LHCN-M2 (cell line): ENCODE results near the gene SNORC. TPM values are rescaled to one million over a fixed set of nuclear protein-coding genes. Genes with fewer than 3 reads are reported as not detected.
A peak's percentile ranks its signal among the peaks of the same experiment; 100 is the strongest.
"Not testable (repeated sequence)": the region's sequence is repeated elsewhere in the genome, so short reads cannot be mapped to it uniquely, and the experiment has no call there.

ENCODE experiments used
- DNase-seq: peaks from one replicate; pipeline ENCODE4 v3.0.0-alpha.2; 2012; ENCODE audit warnings: low read depth
- polyA plus RNA-seq: library from polyadenylated mRNA; unstranded; fragments of >200 nt; gene quantifications from one replicate; pipeline ENCODE4 v1.2.1, GENCODE V29; 2012; ENCODE audit warnings: missing spikeins
- total RNA-seq: library from RNA; depleted of rRNA; stranded (reverse); fragments of >200 nt; gene quantifications from 2 replicates; pipeline ENCODE4 v1.2.3, GENCODE V29; 2014; rRNA removed

Gene SNORC
- total RNA-seq, result 0.32 and 0.52 TPM in 2 replicates
- 0.57 TPM for polyA plus RNA-seq

DNA sequence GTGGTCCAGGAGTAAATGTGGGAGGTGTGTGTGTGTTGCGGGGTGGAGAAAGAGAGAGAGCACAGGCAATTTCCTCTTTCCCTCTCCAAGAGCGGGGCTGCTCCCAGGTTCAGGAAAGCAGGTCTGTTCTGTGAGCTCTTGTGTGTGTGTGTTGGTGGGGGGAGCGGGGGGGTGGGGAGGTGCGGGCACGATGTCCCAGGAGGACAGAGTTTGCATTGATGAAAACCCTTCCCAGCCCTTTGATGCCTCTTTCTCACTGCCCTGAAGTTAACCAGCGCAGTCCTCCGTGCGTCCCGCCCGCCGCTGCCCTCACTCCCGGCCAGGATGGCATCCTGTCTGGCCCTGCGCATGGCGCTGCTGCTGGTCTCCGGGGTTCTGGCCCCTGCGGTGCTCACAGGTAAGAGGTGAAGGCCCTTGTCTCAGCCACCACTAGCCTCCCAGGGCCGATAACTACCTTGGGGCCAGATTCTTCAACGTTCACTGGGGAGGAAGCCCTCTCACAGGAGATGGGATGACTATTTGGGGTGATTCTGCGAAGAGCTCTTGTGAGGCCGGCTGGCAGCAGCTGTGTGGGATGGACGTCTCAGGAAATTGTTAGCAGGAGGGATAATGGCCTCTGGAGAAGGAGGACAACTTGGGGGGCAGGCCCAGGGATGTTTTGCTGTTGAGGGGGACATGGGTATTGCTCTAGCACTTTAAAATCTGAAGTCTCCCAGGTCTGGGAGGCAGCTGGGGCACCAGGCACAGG is at the start of gene SNORC:
Gene SNORC, plus strand, starts transcription at position 247 of the 748 bp plus-strand sequence. Its CDS starts 78 bp downstream, at position 325.
- no peak for DNase-seq

DNA sequence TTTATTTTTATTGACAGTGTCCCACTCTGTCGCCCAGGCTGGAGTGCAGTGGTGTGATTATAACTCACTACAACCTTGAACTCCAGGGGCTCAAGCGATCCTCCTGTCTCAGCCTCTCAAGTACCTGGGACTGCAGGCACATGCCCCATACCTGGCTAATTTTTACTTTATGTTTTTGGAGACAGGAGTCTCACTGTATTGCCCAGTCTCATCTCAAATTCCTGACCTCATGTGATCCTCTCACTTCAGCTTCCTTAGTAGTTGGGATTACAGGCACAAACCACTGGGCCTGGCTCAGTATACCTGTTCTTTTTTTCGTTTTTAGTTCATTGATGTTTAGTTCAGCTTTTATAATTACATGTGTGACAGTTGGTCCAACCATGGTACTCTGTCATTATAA is 40.1 kb upstream of the SNORC start:
- DNase-seq, result no peak

- no peak for DNase-seq
Measured at GRCh38 chr2:232831496-232831895, 38.6 kb upstream of the SNORC start.

DNA sequence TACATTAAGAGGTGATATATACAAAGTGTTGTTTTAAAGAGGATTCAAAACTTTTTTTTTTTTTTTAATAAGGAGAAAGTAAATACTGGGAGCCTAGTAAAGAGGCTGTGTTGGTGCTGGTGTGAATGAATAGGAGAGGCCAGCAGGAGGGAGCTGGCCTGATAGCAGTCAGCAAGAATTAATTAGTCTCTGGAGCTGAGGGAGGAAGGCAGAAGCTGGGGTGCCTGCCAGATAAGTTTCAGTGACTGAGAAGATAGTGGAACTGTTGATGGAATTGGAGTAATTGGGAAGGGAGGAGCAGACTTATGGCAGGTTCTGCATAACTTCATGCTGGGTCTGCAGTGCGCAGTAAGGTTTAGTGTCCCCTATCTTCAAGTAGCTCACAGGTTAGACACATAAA is 36.2 kb upstream of the SNORC start:
- DNase-seq, result no peak

DNA sequence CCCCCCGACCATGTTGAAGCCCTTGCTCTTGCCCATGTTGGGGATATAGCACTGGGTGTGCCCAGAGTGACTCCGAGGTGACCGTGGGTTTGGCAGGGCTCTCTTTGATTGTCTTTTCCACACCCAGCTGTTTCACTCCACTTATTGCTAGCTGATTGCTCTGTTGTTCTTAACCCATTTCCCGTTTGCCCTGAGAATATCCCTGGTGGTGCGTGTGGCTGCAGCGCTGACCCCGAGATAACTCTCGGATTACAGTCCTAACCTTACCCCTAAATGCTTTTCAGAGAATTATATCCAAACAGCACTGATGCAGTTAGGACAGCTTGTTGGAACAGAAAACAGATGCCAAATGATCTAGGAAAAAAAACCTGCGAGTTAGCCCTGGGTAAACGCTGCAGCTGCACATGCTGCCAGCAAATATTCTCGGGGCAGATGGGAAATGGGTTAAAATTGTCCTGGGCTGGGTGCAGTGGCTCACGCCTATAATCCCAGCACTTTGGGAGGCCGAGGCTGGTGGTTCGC is 34.3 kb upstream of the SNORC start:
- DNase-seq, result peak; percentile 34

GRCh38 chr2:232836934-232837333 is 33.1 kb upstream of the SNORC start:
- no peak for DNase-seq

DNA sequence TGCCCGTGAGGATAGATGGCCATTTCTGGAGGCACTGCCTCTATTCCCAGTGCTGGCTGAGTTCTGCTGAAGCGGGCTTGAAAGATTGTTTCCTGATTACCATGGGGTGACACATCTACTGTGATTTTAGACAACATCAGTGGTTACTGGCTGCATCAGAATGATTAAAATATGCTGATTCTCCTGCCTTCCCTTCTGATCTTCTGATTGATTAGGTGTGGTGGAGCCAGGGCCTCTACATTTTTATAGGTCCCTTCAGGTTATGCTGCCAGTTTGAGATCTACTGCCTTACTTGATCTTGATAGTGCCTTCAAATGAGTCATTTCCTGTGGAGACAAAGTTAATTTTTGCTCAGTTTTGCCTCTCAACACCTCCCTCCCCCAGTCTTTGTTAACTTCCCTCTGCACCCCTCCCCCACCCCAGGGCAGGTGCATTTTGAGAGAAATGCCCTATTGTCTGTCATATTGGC is 31.6 kb upstream of the SNORC start:
- peak; percentile 28 for DNase-seq

- no peak for DNase-seq
Measured at GRCh38 chr2:232839411-232840079, 30.5 kb upstream of the SNORC start.

DNA sequence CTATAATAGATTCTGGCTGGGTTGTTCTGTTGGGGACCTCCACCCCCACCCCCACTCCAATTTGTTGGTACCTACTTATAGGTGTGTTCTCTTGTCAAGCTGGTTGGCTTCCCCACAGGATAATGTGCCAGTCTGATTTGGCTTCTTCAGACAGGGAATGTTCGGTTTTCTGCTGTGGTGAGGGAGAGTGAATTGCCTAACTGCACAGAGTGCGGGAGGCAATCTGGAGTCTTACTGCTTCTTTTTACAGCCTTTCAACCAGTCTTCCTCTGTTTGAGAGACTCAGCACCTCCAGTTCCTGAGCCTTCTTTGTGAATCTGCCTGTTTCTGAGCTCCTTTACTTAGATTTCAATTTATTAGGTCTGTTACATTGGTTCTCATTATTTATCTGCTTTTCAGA is 27.4 kb upstream of the SNORC start:
- no peak for DNase-seq

DNA sequence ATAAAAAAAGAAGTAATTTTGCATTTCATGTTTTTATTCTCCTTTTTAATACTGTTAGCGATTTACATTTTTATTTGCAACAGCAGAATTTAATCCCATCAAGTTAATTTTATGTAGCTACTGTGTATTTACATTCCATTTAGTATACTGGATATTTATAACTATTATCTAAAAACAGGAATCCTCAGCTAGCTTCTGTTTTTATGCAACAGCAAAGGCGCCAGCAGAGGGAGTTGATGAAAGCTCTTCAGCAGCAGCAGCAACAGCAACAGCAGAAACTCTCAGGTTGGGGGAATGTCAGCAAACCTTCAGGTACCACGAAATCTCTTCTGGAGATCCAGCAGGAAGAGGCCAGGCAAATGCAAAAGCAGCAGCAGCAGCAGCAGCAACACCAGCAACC is 26.2 kb upstream of the SNORC start:
- DNase-seq, result no peak

DNA sequence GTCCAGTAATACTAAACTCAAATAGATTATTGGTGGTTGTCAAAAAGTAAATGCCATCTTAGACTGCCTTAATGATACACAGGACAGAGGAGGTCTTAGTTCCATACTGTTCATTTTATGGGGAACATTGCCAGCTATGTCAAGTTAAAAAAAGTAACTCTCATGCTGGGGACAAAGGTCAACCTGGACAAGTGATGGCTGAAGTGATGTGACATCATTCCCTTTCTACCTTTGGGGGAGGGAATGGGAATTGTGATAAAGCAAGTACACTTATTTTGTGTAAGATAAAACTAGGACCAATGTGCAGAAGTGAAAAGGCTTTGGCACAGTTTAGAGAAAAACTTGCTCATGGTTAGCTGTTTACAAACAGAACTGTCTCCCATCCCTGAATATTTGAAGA is 24.0 kb upstream of the SNORC start:
- no peak for DNase-seq

- no peak for DNase-seq
Measured at GRCh38 chr2:232850039-232850438, 20.0 kb upstream of the SNORC start.

GRCh38 chr2:232852081-232852480 is 18.0 kb upstream of the SNORC start:
- DNase-seq, result not testable (repeated sequence)

DNA sequence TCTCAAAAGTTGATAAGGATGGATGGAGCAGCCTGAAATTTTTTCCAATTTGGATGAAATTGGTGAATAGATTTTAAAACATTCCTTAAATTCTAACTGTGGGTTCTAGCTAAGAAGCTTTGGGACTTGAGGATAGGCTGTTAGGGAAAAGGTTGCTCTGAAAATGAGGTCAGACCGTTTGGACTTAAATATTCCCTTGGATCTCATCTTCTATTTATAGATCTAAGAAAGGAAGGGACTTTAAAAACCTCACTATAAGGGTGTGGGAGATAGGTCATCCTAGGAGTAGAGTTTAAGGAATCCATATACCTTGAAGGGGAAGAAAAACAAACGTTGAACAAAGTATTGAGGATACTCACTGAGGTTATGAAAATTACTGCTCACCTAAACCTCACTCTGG is 17.4 kb upstream of the SNORC start:
- no peak for DNase-seq

- DNase-seq, result peak; percentile 85
Measured at GRCh38 chr2:232854082-232854481, 16.0 kb upstream of the SNORC start.

GRCh38 chr2:232857158-232857563 is 12.9 kb upstream of the SNORC start:
- DNase-seq, result peak; percentile 20

DNA sequence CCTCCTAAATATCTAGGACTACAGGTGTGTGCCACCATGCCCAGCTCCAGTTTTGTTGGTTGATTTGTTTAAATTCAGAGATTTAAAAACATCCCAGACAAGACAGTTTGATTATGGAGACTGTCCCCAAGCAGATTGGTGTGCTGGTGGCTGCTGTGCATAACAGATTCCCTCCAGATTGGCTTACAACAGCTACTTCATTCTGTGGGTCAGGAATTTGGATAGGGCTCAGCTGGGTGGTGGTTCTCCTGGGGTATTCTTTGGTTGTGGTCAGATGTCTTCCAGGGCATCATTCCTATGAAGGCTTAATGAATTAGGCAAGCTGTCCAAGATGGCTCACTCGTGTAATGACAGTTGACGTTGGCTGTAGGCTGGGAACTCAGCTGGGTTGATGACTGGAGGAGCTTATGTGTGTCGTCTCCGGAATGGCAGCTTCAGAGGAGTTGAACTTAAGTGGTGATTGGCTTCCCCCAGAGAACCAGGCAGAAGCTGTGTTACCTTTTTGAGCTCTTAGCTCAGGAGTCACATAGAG is 10.6 kb upstream of the SNORC start:
- no peak for DNase-seq

DNA sequence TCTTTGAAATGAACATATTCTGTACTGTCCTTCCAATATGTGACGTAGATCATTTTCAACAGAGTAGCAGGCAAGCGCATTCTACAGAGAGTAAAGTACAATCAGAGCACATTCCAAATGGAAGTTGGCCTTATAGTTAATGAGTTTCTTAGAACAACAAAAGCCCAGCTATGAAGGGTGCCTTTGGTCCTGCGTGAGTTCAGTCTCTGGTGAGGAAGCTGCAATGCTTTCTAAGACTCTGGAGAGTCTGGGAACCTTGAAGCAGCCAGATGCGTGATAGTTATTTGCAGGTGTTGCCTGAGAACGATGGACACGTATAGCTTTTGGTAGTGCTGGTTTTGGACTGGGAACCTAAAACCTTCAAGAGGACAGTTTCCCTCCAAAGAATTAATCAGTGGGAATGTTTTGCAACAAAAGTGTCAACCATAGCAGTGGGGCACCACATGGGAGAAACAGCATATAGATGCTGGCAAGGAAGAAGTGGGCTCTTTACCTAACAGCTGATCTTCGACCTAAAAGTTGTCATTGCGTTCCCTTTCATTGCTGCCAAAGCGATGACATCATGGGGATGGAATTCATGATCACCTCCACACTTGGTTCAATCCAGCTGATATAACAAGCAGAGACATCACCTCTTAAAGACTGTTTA is 9.3 kb upstream of the SNORC start:
- DNase-seq, result no peak

DNA sequence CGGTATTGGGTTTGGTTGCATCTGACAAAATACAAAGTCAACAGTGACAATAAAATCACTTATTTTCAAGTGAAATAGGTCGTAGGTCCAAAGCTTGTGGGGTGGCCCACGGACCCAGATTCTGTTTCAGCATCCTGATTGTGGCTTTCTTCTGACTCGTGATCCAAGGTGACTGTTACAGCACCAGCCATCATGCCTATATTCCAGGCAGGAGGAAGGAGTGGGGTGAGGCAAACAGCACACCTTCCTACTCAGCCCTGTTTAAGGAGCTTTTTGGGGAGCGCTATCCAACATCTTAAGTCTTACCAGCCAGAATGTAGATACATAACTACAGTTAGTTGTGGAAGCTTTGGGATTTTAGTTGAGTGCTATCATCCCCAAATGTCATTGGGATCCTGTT is 8.7 kb upstream of the SNORC start:
- DNase-seq, result no peak

- no peak for DNase-seq
Measured at GRCh38 chr2:232863996-232864395, 6.1 kb upstream of the SNORC start.

DNA sequence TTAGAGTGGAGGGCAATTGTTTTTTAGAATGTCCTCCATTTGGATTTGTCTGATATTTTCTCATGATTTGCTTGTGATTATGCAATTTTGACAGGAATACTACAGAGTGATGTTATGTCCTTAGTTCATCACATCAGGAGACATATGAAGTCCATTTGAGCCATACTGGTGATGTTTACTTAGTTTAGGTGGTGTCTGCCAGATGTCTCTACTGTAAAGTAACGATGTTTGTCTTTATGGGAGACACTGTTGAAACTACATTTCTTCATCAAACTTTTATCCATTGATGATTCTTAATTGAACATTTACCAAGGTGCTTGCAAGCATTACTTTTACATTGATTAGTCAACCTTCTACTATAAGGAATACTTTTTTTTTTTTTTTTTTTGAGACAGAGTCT is 4.9 kb upstream of the SNORC start:
- DNase-seq, result no peak

GRCh38 chr2:232866104-232866503 is 4.0 kb upstream of the SNORC start:
- no peak for DNase-seq
